GM19463 (cell line): ENCODE results near the gene OCA2.

Source experiments
- ATAC-seq: cut with Tn5 transposase; IDR thresholded peaks from one replicate; pipeline ENCODE4 v1.9.1; 2021; ENCODE audit warnings: mild to moderate bottlenecking, moderate library complexity; ENCODE audit not compliant: unreplicated experiment

Gene OCA2

GRCh38 chr15:28105793-28106192 is 6.7 kb upstream of the OCA2 start:
- no peak for ATAC-seq

- no peak for ATAC-seq
Observed at GRCh38 chr15:28105224-28105791, 6.2 kb upstream of the OCA2 start.

GRCh38 chr15:28104326-28104725 is 5.2 kb upstream of the OCA2 start:
- no peak for ATAC-seq

- ATAC-seq: no peak
Observed at GRCh38 chr15:28103831-28104230, 4.7 kb upstream of the OCA2 start.

- ATAC-seq: no peak
Observed at GRCh38 chr15:28101983-28102441, 2.9 kb upstream of the OCA2 start.

- ATAC-seq: no peak
Observed at GRCh38 chr15:28101201-28101600, 2.1 kb upstream of the OCA2 start.

- no peak for ATAC-seq
Observed at GRCh38 chr15:28100516-28101195, 1.5 kb upstream of the OCA2 start.

- ATAC-seq: no peak
Observed at GRCh38 chr15:28099555-28100140, 533 bp upstream of the OCA2 start.

- ATAC-seq: no peak
Observed at GRCh38 chr15:28098360-28098765, 752 bp downstream of the OCA2 start.

- ATAC-seq: no peak
Observed at GRCh38 chr15:28097656-28098359, 1.3 kb downstream of the OCA2 start.

- no peak for ATAC-seq
Observed at GRCh38 chr15:28096670-28097431, 2.3 kb downstream of the OCA2 start.

- no peak for ATAC-seq
Observed at GRCh38 chr15:28096411-28096669, 2.8 kb downstream of the OCA2 start.

- no peak for ATAC-seq
Observed at GRCh38 chr15:28094732-28095521, 4.2 kb downstream of the OCA2 start.

- ATAC-seq: no peak
Observed at GRCh38 chr15:28093752-28094535, 5.2 kb downstream of the OCA2 start.

GRCh38 chr15:28091313-28091712 is 7.8 kb downstream of the OCA2 start:
- no peak for ATAC-seq

GRCh38 chr15:28086175-28086703 is 12.9 kb downstream of the OCA2 start:
- ATAC-seq: peak; percentile 100

- no peak for ATAC-seq
Observed at GRCh38 chr15:28085489-28086174, 13.5 kb downstream of the OCA2 start.

- ATAC-seq: no peak
Observed at GRCh38 chr15:28084547-28084946, 14.6 kb downstream of the OCA2 start.
